Measurements from ENCODE around the gene UMODL1.
"Not testable (repeated sequence)": the region's sequence is repeated elsewhere in the genome, so short reads cannot be mapped to it uniquely, and the experiment has no call there.

UMODL1 gene

GRCh38 chr21:42164064-42164789 is 93.1 kb downstream of the UMODL1 start:
- H3K27me3 Mint-ChIP-seq, result peaks cover under 1% of the 10 kb centered on the region
- no peak overlapping the region for H3K4me3 Mint-ChIP-seq
- H3K9me3 Mint-ChIP-seq, result no peaks in the 10 kb centered on the region
- H3K27ac Mint-ChIP-seq, result no peak overlapping the region
- peaks cover 55% of the 10 kb centered on the region for H3K4me1 Mint-ChIP-seq
- DNase-seq (peak; percentile 52 to 60), ATAC-seq (peak; percentile 84)

- no peaks in the 10 kb centered on the region for H3K9me3 Mint-ChIP-seq
- H3K27ac Mint-ChIP-seq, result no peak overlapping the region
- peaks cover 50% of the 10 kb centered on the region for H3K4me1 Mint-ChIP-seq
- no peak for DNase-seq
- H3K27me3 Mint-ChIP-seq, result no peaks in the 10 kb centered on the region
- peak; percentile 14 for ATAC-seq
- no peak overlapping the region for H3K4me3 Mint-ChIP-seq
Measured at GRCh38 chr21:42164818-42165217, 93.7 kb downstream of the UMODL1 start.

GRCh38 chr21:42165901-42166300 is 94.8 kb downstream of the UMODL1 start:
- Mint-ChIP-seq H3K9me3 (no peaks in the 10 kb centered on the region), H3K4me1 (peaks cover 48% of the 10 kb centered on the region), H3K27me3 (no peaks in the 10 kb centered on the region), H3K27ac (no peak overlapping the region), H3K4me3 (no peak overlapping the region)
- DNase-seq (no peak), ATAC-seq (no peak)

GRCh38 chr21:42169758-42170157 is 98.6 kb downstream of the UMODL1 start:
- no peak overlapping the region for H3K27ac Mint-ChIP-seq
- peaks cover 19% of the 10 kb centered on the region for H3K4me1 Mint-ChIP-seq
- H3K27me3 Mint-ChIP-seq, result no peaks in the 10 kb centered on the region
- ATAC-seq (no peak), DNase-seq (no peak)
- H3K9me3 Mint-ChIP-seq, result no peaks in the 10 kb centered on the region
- H3K4me3 Mint-ChIP-seq, result no peak overlapping the region

GRCh38 chr21:42171091-42172053 is 100.3 kb downstream of the UMODL1 start:
- H3K9me3 Mint-ChIP-seq, result no peaks in the 10 kb centered on the region
- ATAC-seq, result no peak
- H3K27me3 Mint-ChIP-seq, result no peaks in the 10 kb centered on the region
- H3K27ac Mint-ChIP-seq, result peak overlapping the region in 1 of 2 donors; percentile 75
- no peak for DNase-seq
- H3K4me1 Mint-ChIP-seq, result peaks cover 19% of the 10 kb centered on the region
- no peak overlapping the region for H3K4me3 Mint-ChIP-seq

- Mint-ChIP-seq H3K4me1 (peaks cover 19% of the 10 kb centered on the region), H3K9me3 (no peaks in the 10 kb centered on the region), H3K27me3 (no peaks in the 10 kb centered on the region), H3K4me3 (no peak overlapping the region), H3K27ac (no peak overlapping the region)
- no peak for DNase-seq
- ATAC-seq, result no peak
Measured at GRCh38 chr21:42172596-42173483, 101.7 kb downstream of the UMODL1 start.

GRCh38 chr21:42174173-42174572 is 103.1 kb downstream of the UMODL1 start:
- no peak for DNase-seq
- no peaks in the 10 kb centered on the region for H3K9me3 Mint-ChIP-seq
- peak; percentile 48 for ATAC-seq
- peak overlapping the region in 1 of 2 donors; percentile 76 for H3K27ac Mint-ChIP-seq
- no peaks in the 10 kb centered on the region for H3K27me3 Mint-ChIP-seq
- peaks cover 19% of the 10 kb centered on the region for H3K4me1 Mint-ChIP-seq
- peak overlapping the region in 1 of 2 donors; percentile 43 for H3K4me3 Mint-ChIP-seq

GRCh38 chr21:42175110-42175710 is 104.1 kb downstream of the UMODL1 start:
- ATAC-seq, result no peak
- no peak for DNase-seq
- H3K27ac Mint-ChIP-seq, result no peak overlapping the region
- no peak overlapping the region for H3K4me3 Mint-ChIP-seq
- H3K9me3 Mint-ChIP-seq, result no peaks in the 10 kb centered on the region
- H3K4me1 Mint-ChIP-seq, result peaks cover 13% of the 10 kb centered on the region
- no peaks in the 10 kb centered on the region for H3K27me3 Mint-ChIP-seq

- Mint-ChIP-seq H3K4me1 (peaks cover 9% of the 10 kb centered on the region), H3K27ac (no peak overlapping the region), H3K4me3 (no peak overlapping the region), H3K27me3 (no peaks in the 10 kb centered on the region), H3K9me3 (no peaks in the 10 kb centered on the region)
- DNase-seq, result no peak
- no peak for ATAC-seq
Measured at GRCh38 chr21:42176859-42177258, 105.7 kb downstream of the UMODL1 start.

- ATAC-seq, result no peak
- H3K9me3 Mint-ChIP-seq, result no peaks in the 10 kb centered on the region
- no peaks in the 10 kb centered on the region for H3K27me3 Mint-ChIP-seq
- no peak overlapping the region for H3K4me3 Mint-ChIP-seq
- no peak for DNase-seq
- no peak overlapping the region for H3K27ac Mint-ChIP-seq
- H3K4me1 Mint-ChIP-seq, result peaks cover under 1% of the 10 kb centered on the region
Measured at GRCh38 chr21:42179316-42179715, 108.2 kb downstream of the UMODL1 start.

GRCh38 chr21:42180001-42180400 is 108.9 kb downstream of the UMODL1 start:
- H3K27me3 Mint-ChIP-seq, H3K9me3 Mint-ChIP-seq, H3K27ac Mint-ChIP-seq, H3K4me1 Mint-ChIP-seq, DNase-seq, H3K4me3 Mint-ChIP-seq, ATAC-seq: not testable (repeated sequence)

GRCh38 chr21:42182713-42183371 is 111.7 kb downstream of the UMODL1 start:
- H3K27me3 Mint-ChIP-seq, result no peaks in the 10 kb centered on the region
- H3K4me3 Mint-ChIP-seq, result no peak overlapping the region
- peaks cover 24% of the 10 kb centered on the region for H3K4me1 Mint-ChIP-seq
- H3K27ac Mint-ChIP-seq, result peak overlapping the region; percentile 3 to 51
- ATAC-seq, result no peak
- no peak for DNase-seq
- peaks cover 16% of the 10 kb centered on the region in 2 donors for H3K9me3 Mint-ChIP-seq

- peaks cover 16% of the 10 kb centered on the region in 2 donors for H3K9me3 Mint-ChIP-seq
- DNase-seq (no peak), ATAC-seq (no peak)
- H3K27me3 Mint-ChIP-seq, result no peaks in the 10 kb centered on the region
- H3K4me3 Mint-ChIP-seq, result no peak overlapping the region
- H3K27ac Mint-ChIP-seq, result no peak overlapping the region
- H3K4me1 Mint-ChIP-seq, result peaks cover 32% of the 10 kb centered on the region
Measured at GRCh38 chr21:42183374-42184266, 112.5 kb downstream of the UMODL1 start.

- H3K4me3 Mint-ChIP-seq, result no peak overlapping the region
- peak overlapping the region in 1 of 2 donors; percentile 90 for H3K27ac Mint-ChIP-seq
- ATAC-seq (no peak), DNase-seq (no peak)
- H3K27me3 Mint-ChIP-seq, result no peaks in the 10 kb centered on the region
- peaks cover 60% of the 10 kb centered on the region for H3K4me1 Mint-ChIP-seq
- peaks cover 16% of the 10 kb centered on the region in 2 donors for H3K9me3 Mint-ChIP-seq
Measured at GRCh38 chr21:42186591-42186990, 115.5 kb downstream of the UMODL1 start.
